Panc1 (cell line): ENCODE results near the gene MAP2K3. TPM values are rescaled to one million over a fixed set of nuclear protein-coding genes. Genes with fewer than 3 reads are reported as not detected.

Source experiments
- ATAC-seq: fragments of 200-7000 bp; cut with Tn5 transposase; 2 replicates; pipeline ENCODE4 v1.9.1; 2020; ENCODE audit warnings: mild to moderate bottlenecking, moderate library complexity
- BruUV-seq: library from RNA; stranded (reverse); fragments of 400-500 nt; replicated peaks from 2 replicates; lab custom pipeline; 2021; lab: Mats Ljungman, UMichigan
- CTCF ChIA-PET: fragments of 300-600 bp; sonication (Branson Sonifier 250); formaldehyde crosslinking; loops from one replicate; lab custom pipeline; 2022; ENCODE audit warnings: antibody characterized with exemption; lab: Charles Lee
- POLR2A ChIA-PET: fragments of 300-600 bp; sonication (Branson Sonifier 250); formaldehyde crosslinking; loops from one replicate; lab custom pipeline; 2022; ENCODE audit warnings: antibody characterized with exemption; lab: Charles Lee
- DNase-seq: peaks from one replicate; pipeline ENCODE4 v3.0.0-alpha.2; 2010; ENCODE audit warnings: low read depth, low spot score
- H3K27ac ChIP-seq: 2 replicates; pipeline ENCODE4 v1.5.1; 2011; ENCODE audit warnings: mild to moderate bottlenecking, low read length, inconsistent platforms
- H3K27me3 ChIP-seq: fragments of 200-500 bp; sonication (Bioruptor generic); 2 replicates; pipeline ENCODE4 v1.6.0; 2014; ENCODE audit warnings: low read length, inconsistent platforms; ENCODE audit not compliant: control insufficient read depth, insufficient read depth
- H3K36me3 ChIP-seq: fragments of 200-500 bp; sonication (Bioruptor generic); 2 replicates; pipeline ENCODE4 v1.5.1; 2014; ENCODE audit warnings: inconsistent platforms, mild to moderate bottlenecking, low read length, moderate library complexity; ENCODE audit not compliant: control insufficient read depth, insufficient read depth
- H3K4me1 ChIP-seq: 2 replicates; pipeline ENCODE4 v1.5.1; 2011; ENCODE audit warnings: inconsistent platforms, mild to moderate bottlenecking, low read length, moderate library complexity; ENCODE audit not compliant: control insufficient read depth, insufficient read depth
- H3K4me3 ChIP-seq, 2 experiments: 2 replicates each; pipeline ENCODE4 v1.5.1; 2011 to 2012; ENCODE audit warnings: low read depth in 2 of 2, low read length in 2 of 2, mild to moderate bottlenecking in 2 of 2, inconsistent platforms in 1 of 2, moderate library complexity in 1 of 2
- H3K9me3 ChIP-seq: fragments of 200-500 bp; sonication (Bioruptor generic); 2 replicates; pipeline ENCODE4 v1.5.1; 2014; ENCODE audit warnings: low read depth, mild to moderate bottlenecking, inconsistent platforms, low read length, moderate library complexity; ENCODE audit not compliant: control insufficient read depth, insufficient read depth
- CTCF ChIP-seq: fragments of 450-650 bp; IDR thresholded peaks from 2 replicates; pipeline ENCODE4 v1.5.1; 2017; ENCODE audit warnings: mild to moderate bottlenecking
- POLR2AphosphoS5 ChIP-seq: IDR thresholded peaks from 2 replicates; pipeline ENCODE4 v1.6.1; 2012; ENCODE audit warnings: mild to moderate bottlenecking, low read depth, low read length, moderate library complexity
- REST ChIP-seq, 2 experiments: IDR thresholded peaks; 2 replicates each; pipeline ENCODE4 v1.6.1; 2011 to 2012; ENCODE audit warnings: low read depth in 2 of 2, control low read depth in 1 of 2, low read length in 1 of 2, mild to moderate bottlenecking in 1 of 2, moderate library complexity in 1 of 2; ENCODE audit not compliant: insufficient read depth in 1 of 2
- SIN3A ChIP-seq: IDR thresholded peaks from 2 replicates; pipeline ENCODE4 v1.6.1; 2012; ENCODE audit warnings: low read depth, mild to moderate bottlenecking, low read length, moderate library complexity, borderline replicate concordance; ENCODE audit not compliant: insufficient read depth
- TCF7L2 ChIP-seq: IDR thresholded peaks from 2 replicates; pipeline ENCODE4 v1.6.1; 2011; ENCODE audit warnings: mild to moderate bottlenecking, low read depth, low read length, inconsistent platforms
- in situ Hi-C: cut with HindIII; loops from 2 replicates; pipeline ENCODE4 v1.10.0; 2016; ENCODE audit warnings: low sequenced_read_pairs, low pct_unique_long_range_greater_than_20kb
- intact Hi-C: fragments of 100-400 bp; cut with micrococcal nuclease; formaldehyde crosslinking; loops from one replicate; pipeline ENCODE4 v1.10.0; 2022; ENCODE audit not compliant: unreplicated experiment
- total RNA-seq: library from RNA; stranded (reverse); gene quantifications from one replicate; pipeline ENCODE4 v1.2.1, GENCODE V29; 2021; ENCODE audit not compliant: unreplicated experiment

Gene MAP2K3
- total RNA-seq, 1 experiment from 2014 or later = 44.4 TPM

DNA sequence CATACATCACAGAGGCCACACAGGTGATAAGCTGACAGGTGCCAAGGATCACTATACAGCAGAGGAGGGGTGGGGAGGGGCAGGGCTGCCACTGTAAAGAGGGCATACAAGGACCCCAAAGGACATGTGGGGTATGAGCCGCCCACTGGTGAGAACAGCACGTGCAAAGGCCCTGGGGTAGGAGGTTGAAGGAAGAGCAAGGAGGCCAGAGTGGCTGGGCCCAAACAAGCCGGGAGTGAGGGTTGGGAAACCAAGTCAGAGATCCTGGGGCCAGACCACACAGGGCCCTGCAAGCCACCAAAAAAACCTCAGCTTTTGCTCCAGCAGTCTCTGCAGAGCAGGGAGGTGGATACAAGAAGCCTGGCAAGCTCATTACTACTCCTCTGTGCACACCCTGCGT is 37.8 kb upstream of the MAP2K3 start:
- BruUV-seq = no TSS peak
- DNase-seq (no peak), ATAC-seq (no peak)
- ChIA-PET CTCF (interaction anchor here (0.9 kb wide), 1 partner anchor 117 kb away, joined by 3 read pairs; no protein-coding TSS in a partner anchor), POLR2A (no interaction called here)
- Histone ChIP-seq H3K4me3 (no peak overlapping the region), H3K4me1 (no peaks in the 10 kb centered on the region), H3K36me3 (no peaks in the 10 kb centered on the region), H3K27me3 (no peaks in the 10 kb centered on the region), H3K9me3 (no peaks in the 10 kb centered on the region), H3K27ac (no peak overlapping the region)
- no peak for TF ChIP-seq POLR2AphosphoS5
- TF ChIP-seq TCF7L2 = no peak
- TF ChIP-seq CTCF = no peak
- TF ChIP-seq REST (IDR thresholded peaks at IDR 0.05; ENCODE audit: insufficient read depth in 1 of 2, low read depth in 2 of 2, low read length in 1 of 2) = no peak
- no peak for TF ChIP-seq SIN3A
- intact Hi-C loops (no loop called here), in situ Hi-C loops (no loop called here)

DNA sequence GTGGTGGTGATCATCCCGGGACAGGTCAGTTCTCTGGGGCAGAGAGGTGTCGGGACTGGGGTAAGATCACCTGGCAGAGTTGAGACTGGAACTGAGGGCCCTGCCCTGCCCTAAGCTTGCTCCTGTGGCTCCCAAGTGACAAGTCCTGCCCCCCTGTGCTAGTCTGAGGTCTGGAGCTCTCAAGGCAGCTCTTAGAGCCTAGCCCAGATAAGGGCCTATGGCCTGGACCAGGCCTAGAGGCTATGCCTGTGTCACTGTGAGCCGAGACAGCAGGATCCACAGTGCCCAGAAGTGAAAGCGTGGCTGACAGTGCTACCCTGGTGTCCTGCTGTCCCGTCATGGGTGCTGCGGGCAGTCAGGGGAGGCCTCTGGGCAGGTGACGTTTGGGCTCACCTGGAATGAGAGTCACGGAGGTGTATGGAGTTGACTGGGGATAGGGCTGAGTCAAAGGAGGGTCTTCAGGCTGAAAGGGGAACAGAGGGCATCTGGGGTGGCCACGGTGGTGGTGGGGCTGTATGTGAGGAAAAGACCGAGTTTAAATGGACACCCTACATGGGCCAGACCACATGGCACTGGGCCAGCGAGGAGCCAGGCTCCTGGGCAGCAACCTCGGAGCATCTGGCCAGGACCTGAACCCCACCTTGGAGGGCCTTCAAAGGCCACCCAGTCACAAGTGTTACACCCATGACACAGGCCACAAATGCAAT is 36.8 kb upstream of the MAP2K3 start:
- ChIA-PET POLR2A (no interaction called here), CTCF (interaction anchor here (0.9 kb wide), 1 partner anchor 118 kb away, joined by 3 read pairs; no protein-coding TSS in a partner anchor)
- no peaks in the 10 kb centered on the region for H3K9me3 ChIP-seq
- in situ Hi-C loops = no loop called here
- ATAC-seq (no peak), DNase-seq (no peak)
- H3K4me3 ChIP-seq = no peak overlapping the region
- TF ChIP-seq REST (IDR thresholded peaks at IDR 0.05; ENCODE audit: insufficient read depth in 1 of 2, low read depth in 2 of 2, low read length in 1 of 2) (no peak), CTCF (no peak), TCF7L2 (no peak), POLR2AphosphoS5 (no peak), SIN3A (no peak)
- no TSS peak for BruUV-seq
- H3K27ac ChIP-seq = no peak overlapping the region
- H3K4me1 ChIP-seq = no peaks in the 10 kb centered on the region
- intact Hi-C loops = no loop called here
- no peaks in the 10 kb centered on the region for H3K36me3 ChIP-seq
- H3K27me3 ChIP-seq = no peaks in the 10 kb centered on the region
